ENCODE data around the gene SSBP1.

- no peak for TF ChIP-seq SUZ12 (IDR thresholded peaks at IDR 0.05; ENCODE audit: low read length)
- no peak for TF ChIP-seq GABPA (IDR thresholded peaks at IDR 0.05; ENCODE audit: borderline replicate concordance, insufficient read depth, low read length)
Observed at GRCh38 chr7:141691961-141692360, 46.2 kb upstream of the SSBP1 start.
